HG03095 (cell line): ENCODE measurements around the gene FAM98C.

Source experiments
- ATAC-seq: cut with Tn5 transposase; IDR thresholded peaks from one replicate; pipeline ENCODE4 v1.9.1; 2021; ENCODE audit warnings: moderate library complexity; ENCODE audit not compliant: unreplicated experiment

The FAM98C gene

GRCh38 chr19:38452430-38453366 lies 49.8 kb downstream of the FAM98C start:
- no peak for ATAC-seq

DNA sequence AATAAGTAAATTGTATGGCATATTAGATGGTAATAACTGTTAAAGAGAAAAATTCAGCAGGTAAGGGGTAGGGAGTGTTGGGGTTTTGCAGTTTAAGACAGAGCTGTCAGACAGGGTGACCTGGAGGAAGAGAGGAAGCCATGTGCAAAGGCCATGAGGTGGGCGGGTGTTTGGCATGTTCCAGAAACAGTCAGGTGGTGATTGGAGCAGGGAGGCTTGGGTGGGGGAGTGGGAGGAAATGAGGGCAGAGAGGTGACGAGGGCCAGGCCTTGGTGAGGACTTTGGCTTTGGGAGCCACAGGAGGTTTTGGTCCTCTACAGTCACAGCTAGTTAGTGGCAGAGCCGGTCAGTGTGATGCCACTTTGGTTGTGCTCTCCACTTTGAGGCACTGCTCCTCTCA lies 50.7 kb downstream of the FAM98C start:
- no peak for ATAC-seq

DNA sequence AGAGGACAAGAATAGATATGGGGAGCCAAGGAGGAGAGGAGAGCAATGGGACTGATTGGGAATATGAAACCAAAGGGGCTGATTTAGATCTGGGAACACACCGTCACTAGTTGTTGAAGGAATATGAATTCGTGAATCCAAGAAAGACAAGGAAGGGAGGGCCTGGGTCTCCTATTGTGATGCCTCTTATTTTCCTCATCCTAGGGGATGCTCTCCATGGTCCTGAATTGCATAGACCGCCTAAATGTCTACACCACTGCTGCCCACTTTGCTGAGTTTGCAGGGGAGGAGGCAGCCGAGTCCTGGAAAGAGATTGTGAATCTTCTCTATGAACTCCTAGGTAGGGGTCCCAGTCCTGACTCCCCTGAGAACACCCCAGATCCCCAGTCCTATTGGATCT lies 52.1 kb downstream of the FAM98C start:
- ATAC-seq: no peak

- no peak for ATAC-seq
Measured at GRCh38 chr19:38457202-38457601, 54.3 kb downstream of the FAM98C start.

- ATAC-seq: no peak
Measured at GRCh38 chr19:38457690-38458405, 55.0 kb downstream of the FAM98C start.
